B cell (primary cell): ENCODE results near the gene CCDC80.

Experiments used
- EZH2 ChIP-seq: IDR thresholded peaks from 2 replicates; pipeline ENCODE4 v1.6.1; 2012; ENCODE audit warnings: borderline replicate concordance, low read depth, mild to moderate bottlenecking, moderate library complexity, low read length; ENCODE audit not compliant: insufficient read depth, poor library complexity, severe bottlenecking
- TF ChIP-seq, protein P1 (sequence below): fragments of 200-600 bp; IDR thresholded peaks from one replicate; pipeline ENCODE4 v1.8.0; 2022; ENCODE audit warnings: antibody characterized with exemption, mild to moderate bottlenecking

DNA sequence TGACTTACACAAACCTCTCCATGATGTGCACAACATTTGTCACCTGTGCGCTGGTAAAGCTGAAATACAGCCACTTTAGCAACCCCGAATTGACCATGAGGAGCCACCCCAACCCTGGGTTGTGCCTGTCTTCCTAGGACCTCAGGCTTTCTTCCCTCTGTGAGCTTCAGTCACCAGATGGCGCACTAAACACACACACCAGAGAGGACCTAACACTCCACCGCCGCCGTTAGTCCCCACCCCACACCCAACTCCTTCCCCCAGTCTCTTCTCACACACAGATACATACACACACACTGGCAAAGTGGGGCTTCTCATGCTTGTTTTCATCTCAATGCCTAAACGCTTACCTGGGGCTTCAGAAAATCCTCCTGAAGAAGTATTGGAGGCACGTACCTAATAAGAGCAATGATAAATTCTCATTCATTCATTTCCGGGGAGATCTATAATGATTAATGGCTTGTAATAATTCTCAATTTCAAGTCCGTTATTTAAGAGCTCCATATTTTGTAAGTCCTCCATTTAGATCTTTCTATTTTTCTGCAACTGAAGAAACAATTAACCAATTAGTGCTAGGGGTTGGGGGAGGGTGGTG lies 2.1 kb upstream of the CCDC80 start:
- TF ChIP-seq, protein P1, sequence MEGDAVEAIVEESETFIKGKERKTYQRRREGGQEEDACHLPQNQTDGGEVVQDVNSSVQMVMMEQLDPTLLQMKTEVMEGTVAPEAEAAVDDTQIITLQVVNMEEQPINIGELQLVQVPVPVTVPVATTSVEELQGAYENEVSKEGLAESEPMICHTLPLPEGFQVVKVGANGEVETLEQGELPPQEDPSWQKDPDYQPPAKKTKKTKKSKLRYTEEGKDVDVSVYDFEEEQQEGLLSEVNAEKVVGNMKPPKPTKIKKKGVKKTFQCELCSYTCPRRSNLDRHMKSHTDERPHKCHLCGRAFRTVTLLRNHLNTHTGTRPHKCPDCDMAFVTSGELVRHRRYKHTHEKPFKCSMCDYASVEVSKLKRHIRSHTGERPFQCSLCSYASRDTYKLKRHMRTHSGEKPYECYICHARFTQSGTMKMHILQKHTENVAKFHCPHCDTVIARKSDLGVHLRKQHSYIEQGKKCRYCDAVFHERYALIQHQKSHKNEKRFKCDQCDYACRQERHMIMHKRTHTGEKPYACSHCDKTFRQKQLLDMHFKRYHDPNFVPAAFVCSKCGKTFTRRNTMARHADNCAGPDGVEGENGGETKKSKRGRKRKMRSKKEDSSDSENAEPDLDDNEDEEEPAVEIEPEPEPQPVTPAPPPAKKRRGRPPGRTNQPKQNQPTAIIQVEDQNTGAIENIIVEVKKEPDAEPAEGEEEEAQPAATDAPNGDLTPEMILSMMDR, result peak; percentile 80
- TF ChIP-seq EZH2, result no peak
